ENCODE data around the gene ZFAND3.
A peak's percentile ranks its signal among the peaks of the same experiment; 100 is the strongest.

The ZFAND3 gene

DNA sequence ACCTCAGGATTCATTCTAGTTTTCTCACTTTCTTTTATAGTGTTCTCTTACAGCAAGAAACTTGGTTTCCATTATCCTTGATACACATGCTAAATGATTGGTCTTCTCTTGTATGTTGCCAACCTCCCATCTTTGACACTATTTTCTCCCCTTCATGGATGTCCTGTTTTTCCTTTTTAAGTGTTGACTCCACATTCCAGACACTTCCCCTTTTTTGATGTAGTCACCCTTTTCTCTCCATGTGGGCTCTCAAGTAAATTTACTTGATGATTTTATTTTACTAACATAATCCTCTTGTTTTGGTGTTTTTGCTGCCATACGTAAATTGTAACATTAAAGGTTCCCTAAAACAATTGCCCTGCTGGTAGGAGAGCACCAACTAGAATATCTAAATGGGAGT lies 148.1 kb downstream of the ZFAND3 start:
- no peak for TF ChIP-seq POLR2A (IDR thresholded peaks at IDR 0.05; ENCODE audit: low read length)
- no peak for TF ChIP-seq GATA1 (IDR thresholded peaks at IDR 0.05; ENCODE audit: low read depth, low read length)
- DNase-seq = no peak

DNA sequence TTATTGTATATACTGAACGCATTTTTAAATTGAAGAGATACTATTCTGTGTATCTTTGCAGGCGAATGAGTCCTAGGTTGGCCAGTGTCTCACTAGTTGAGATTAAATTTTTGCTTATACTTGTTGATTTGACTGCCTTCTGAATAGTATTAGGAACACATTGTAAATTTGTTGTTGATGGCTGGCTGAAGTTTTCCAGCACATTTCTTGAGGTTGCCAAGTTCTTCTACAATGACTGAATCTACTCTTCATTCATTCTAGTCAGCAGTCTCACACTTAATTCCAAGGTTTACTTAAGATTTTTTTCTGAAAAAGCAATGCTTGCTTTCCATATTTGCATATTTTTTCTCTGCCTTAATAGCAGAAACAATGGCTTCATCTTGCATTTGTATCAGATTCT lies 151.7 kb downstream of the ZFAND3 start:
- TF ChIP-seq GATA1 (IDR thresholded peaks at IDR 0.05; ENCODE audit: low read depth, low read length) = no peak
- TF ChIP-seq POLR2A (IDR thresholded peaks at IDR 0.05; ENCODE audit: low read length) = no peak
- DNase-seq = no peak

- DNase-seq = no peak
- no peak for TF ChIP-seq POLR2A (IDR thresholded peaks at IDR 0.05; ENCODE audit: low read length)
- no peak for TF ChIP-seq GATA1 (IDR thresholded peaks at IDR 0.05; ENCODE audit: low read depth, low read length)
Observed at GRCh38 chr6:37971711-37972390, 152.3 kb downstream of the ZFAND3 start.

GRCh38 chr6:37972994-37973757 lies 153.6 kb downstream of the ZFAND3 start:
- DNase-seq = peak; percentile 11 to 61
- TF ChIP-seq GATA1 (IDR thresholded peaks at IDR 0.05; ENCODE audit: low read depth, low read length) (no peak), POLR2A (IDR thresholded peaks at IDR 0.05; ENCODE audit: low read length) (no peak)

- DNase-seq = no peak
- TF ChIP-seq POLR2A (IDR thresholded peaks at IDR 0.05; ENCODE audit: low read length) (no peak), GATA1 (IDR thresholded peaks at IDR 0.05; ENCODE audit: low read depth, low read length) (no peak)
Observed at GRCh38 chr6:37974381-37974780, 154.9 kb downstream of the ZFAND3 start.

DNA sequence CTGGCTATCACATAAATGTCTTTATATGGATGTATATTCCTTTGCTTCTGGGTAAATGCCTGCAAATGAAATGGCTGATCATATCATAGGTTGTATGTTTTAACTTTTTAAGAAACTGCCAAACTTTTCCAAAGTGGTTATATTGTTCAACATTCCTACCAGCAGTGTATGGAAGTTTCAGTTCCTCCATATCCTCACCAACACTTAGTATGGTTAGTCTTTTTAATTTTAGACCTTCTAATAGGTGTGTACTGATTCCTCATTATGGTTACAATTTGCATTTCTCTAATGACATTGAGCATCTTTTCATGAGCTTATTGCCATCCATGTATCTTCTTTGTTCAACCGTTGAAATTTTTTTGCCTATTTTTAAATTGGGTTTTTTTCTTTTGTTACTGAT lies 155.4 kb downstream of the ZFAND3 start:
- TF ChIP-seq GATA1 (IDR thresholded peaks at IDR 0.05; ENCODE audit: low read depth, low read length) (no peak), POLR2A (IDR thresholded peaks at IDR 0.05; ENCODE audit: low read length) (no peak)
- DNase-seq = no peak

DNA sequence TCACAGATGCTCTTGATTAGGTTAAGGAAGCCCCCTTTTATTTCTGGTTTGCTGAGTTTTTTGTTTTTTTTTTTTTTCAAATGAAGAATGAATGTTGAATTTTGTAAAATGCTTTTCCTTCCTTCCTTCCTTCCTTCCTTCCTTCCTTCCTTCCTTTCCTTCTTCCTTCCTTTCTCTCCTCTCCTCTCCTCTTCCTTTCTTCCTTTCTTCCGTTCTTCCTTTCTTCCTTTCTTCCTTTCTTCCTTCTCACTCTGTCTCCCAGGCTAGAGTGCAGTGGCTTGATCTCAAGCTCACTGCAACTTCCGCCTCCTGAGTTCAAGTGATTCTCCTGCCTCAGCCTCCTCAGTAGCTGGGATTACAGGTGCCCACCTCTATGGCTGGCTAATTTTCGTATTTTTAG lies 158.2 kb downstream of the ZFAND3 start:
- no peak for DNase-seq
- TF ChIP-seq POLR2A (IDR thresholded peaks at IDR 0.05; ENCODE audit: low read length) = no peak
- TF ChIP-seq GATA1 (IDR thresholded peaks at IDR 0.05; ENCODE audit: low read depth, low read length) = no peak

GRCh38 chr6:37979392-37980221 lies 160.1 kb downstream of the ZFAND3 start:
- DNase-seq = no peak
- no peak for TF ChIP-seq GATA1 (IDR thresholded peaks at IDR 0.05; ENCODE audit: low read depth, low read length)
- no peak for TF ChIP-seq POLR2A (IDR thresholded peaks at IDR 0.05; ENCODE audit: low read length)

DNA sequence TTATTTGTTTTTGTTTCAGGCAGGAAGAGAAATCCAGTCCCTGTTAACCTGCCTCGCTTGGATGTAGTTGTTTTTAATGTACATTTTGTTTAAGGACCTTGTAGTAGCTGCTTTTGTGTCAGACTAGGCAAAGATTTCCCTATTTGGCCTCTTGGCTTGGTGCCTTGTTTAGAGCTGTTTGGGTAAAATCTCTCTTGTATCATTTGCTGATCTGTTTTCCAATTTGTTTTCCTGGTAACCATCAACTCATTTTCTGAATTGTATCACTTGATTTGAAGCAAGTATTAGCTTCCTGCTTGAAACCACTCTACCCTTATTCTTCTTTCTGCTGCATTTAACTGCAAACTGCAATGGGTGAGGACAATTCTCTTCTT lies 160.7 kb downstream of the ZFAND3 start:
- no peak for DNase-seq
- TF ChIP-seq POLR2A (IDR thresholded peaks at IDR 0.05; ENCODE audit: low read length) (no peak), GATA1 (IDR thresholded peaks at IDR 0.05; ENCODE audit: low read depth, low read length) (no peak)

DNA sequence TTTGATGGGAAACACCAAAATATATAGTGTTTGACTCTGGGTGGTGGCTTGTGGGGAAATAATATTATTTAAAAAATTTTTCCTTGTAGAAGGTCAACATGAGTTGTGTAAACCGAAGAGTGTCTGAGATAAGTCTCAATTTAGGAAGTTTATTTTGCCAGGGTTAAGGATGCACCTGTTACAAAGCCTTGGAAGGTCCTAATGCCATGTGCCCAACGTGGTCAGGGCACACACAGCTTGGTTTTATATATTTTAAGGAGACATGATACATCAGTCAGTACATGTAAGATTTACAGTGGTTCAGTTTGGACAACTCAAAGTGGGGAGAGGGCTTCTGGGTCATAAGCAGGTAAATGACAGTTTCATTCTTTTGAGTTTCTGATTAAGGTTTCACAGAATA lies 162.1 kb downstream of the ZFAND3 start:
- no peak for DNase-seq
- TF ChIP-seq POLR2A (IDR thresholded peaks at IDR 0.05; ENCODE audit: low read length) = no peak
- no peak for TF ChIP-seq GATA1 (IDR thresholded peaks at IDR 0.05; ENCODE audit: low read depth, low read length)

GRCh38 chr6:37982317-37982716 lies 162.8 kb downstream of the ZFAND3 start:
- DNase-seq = no peak
- TF ChIP-seq GATA1 (IDR thresholded peaks at IDR 0.05; ENCODE audit: low read depth, low read length) (no peak), POLR2A (IDR thresholded peaks at IDR 0.05; ENCODE audit: low read length) (no peak)

DNA sequence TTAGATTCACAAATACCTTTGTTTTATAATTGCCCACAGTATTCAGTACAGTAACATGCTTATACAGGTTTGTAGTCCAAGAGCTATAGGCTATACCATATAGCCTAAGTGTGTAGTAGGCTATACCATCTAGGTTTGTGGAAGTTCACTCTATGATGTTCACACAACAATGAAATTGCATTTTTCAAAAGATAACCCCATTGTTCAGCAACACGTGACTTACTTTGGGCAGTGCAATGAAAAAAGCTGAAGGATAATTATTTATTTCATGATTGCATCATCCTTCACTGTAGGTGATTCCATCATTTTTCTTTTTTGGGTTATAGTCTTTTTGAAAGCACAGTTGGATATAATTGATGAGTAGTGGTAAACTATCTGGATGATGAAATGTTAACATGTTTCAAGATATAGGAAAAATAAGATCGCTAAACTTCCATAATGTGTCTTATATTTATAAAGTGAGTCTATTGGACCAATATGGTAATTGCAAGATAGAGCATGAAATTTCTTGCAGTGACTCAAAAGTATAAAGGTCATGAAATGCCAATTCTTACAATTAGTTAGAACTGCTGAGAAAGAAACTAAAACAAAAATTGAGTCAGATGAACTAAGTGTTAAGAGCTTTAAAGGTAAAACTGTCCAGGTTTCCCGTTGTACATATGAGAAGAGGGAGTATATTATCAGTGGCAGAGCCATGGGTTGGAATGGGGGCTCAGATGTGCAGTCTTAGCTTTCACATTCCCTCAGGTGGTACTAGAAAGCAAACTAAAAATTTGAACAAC lies 164.4 kb downstream of the ZFAND3 start:
- TF ChIP-seq GATA1 (IDR thresholded peaks at IDR 0.05; ENCODE audit: low read depth, low read length) (no peak), POLR2A (IDR thresholded peaks at IDR 0.05; ENCODE audit: low read length) (no peak)
- DNase-seq = no peak

DNA sequence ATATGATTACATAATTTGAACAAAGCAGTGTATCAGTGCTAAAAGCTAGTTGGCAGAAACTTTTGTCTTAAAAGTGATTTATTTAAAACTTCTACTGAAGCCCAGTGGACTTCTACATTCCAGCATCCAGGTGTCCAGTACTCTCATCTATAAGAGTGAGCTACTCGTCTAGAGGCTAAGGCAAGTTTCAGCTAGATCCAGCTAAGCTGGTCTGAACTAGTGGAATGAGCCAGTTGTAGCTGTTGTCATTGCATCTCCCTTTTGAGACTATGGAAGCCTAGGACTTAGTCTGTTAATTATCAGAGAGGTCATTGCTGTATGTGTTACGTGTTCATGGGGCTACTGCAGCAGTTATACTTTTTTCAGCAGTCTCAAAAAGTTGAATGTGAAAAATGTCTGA lies 165.1 kb downstream of the ZFAND3 start:
- no peak for DNase-seq
- TF ChIP-seq GATA1 (IDR thresholded peaks at IDR 0.05; ENCODE audit: low read depth, low read length) (no peak), POLR2A (IDR thresholded peaks at IDR 0.05; ENCODE audit: low read length) (no peak)

All from erythroblast (primary cell).